ENCODE results near the gene KRTAP19-5. TPM values are rescaled to one million over a fixed set of nuclear protein-coding genes. Genes with fewer than 3 reads are reported as not detected.

The KRTAP19-5 gene
- total and polyA plus RNA-seq, 2 donors (not counting 3 experiments of a cell fraction or from before 2014, with no cell fraction given): not detected

DNA sequence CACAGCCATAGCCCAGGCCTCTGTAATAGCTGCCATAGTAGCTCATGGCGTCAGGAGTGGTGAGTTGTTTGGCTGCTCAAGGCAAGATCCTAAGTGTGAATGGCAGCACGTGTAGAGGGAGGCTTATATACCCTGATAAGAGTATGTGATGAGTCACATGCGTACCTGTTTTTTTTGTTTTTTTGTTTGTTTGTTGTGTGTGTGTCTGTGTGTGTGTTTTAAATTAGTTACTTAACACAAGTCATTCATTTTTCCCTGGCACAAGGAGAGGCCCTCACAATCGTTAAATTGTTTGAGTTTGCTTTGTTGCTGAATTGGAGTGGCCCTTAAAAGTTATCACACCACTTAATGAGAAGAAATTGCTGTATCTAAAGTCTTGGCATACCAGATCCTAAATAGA lies 4.9 kb downstream of the KRTAP19-5 start, which contains the start of gene KRTAP19-4:
TSS of gene KRTAP19-4 (minus strand) at position 101 of the 400 bp plus-strand sequence. CDS start at position 46, 55 bp downstream.
- dilution Hi-C loops (cut with MboI; ENCODE audit: extremely low pct_ligation_motif_present, low sequenced_read_pairs) (no loop called here), intact Hi-C loops (cut with micrococcal nuclease) (no loop called here)
- TF ChIP-seq FOS (IDR thresholded peaks at IDR 0.05; ENCODE audit: borderline replicate concordance, insufficient read depth, low read length): no peak
- TF ChIP-seq, protein P1, sequence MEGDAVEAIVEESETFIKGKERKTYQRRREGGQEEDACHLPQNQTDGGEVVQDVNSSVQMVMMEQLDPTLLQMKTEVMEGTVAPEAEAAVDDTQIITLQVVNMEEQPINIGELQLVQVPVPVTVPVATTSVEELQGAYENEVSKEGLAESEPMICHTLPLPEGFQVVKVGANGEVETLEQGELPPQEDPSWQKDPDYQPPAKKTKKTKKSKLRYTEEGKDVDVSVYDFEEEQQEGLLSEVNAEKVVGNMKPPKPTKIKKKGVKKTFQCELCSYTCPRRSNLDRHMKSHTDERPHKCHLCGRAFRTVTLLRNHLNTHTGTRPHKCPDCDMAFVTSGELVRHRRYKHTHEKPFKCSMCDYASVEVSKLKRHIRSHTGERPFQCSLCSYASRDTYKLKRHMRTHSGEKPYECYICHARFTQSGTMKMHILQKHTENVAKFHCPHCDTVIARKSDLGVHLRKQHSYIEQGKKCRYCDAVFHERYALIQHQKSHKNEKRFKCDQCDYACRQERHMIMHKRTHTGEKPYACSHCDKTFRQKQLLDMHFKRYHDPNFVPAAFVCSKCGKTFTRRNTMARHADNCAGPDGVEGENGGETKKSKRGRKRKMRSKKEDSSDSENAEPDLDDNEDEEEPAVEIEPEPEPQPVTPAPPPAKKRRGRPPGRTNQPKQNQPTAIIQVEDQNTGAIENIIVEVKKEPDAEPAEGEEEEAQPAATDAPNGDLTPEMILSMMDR (IDR thresholded peaks at IDR 0.05; ENCODE audit: extremely low read depth in 1 of 2, insufficient read depth in 1 of 2, low read depth in 1 of 2, low read length in 2 of 2): no peak
- TF ChIP-seq, protein P2, sequence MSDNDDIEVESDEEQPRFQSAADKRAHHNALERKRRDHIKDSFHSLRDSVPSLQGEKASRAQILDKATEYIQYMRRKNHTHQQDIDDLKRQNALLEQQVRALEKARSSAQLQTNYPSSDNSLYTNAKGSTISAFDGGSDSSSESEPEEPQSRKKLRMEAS (IDR thresholded peaks at IDR 0.05; ENCODE audit: insufficient read depth, insufficient read length): no peak
- no peak for TF ChIP-seq POLR2A (IDR thresholded peaks at IDR 0.05; ENCODE audit: low read depth, low read length)
- TF ChIP-seq EZH2 (IDR thresholded peaks at IDR 0.05; ENCODE audit: borderline replicate concordance, low read depth, low read length, severe bottlenecking): no peak
- TF ChIP-seq POLR2AphosphoS5 (IDR thresholded peaks at IDR 0.05; ENCODE audit: insufficient read depth, low read depth, low read length): no peak
- TF ChIP-seq JUN (IDR thresholded peaks at IDR 0.05; ENCODE audit: borderline replicate concordance, insufficient read depth, insufficient read length, low read depth): no peak
- no peaks in the 10 kb centered on the region for H4K20me1 ChIP-seq (replicated peaks; ENCODE audit: control insufficient read depth, extremely low read depth, insufficient read depth, low read length)
- H3K4me3 ChIP-seq (replicated peaks in 1 of 3; ENCODE audit: insufficient read depth in 1 of 3, low read depth in 1 of 3, low read length in 3 of 3): no peak within 1 kb of the TSS
- ChIA-PET POLR2A (no interaction called here), CTCF (no interaction called here)
- no peak for FAIRE-seq
- no peaks in the 10 kb centered on the region for H3K9me1 ChIP-seq (replicated peaks; ENCODE audit: control insufficient read depth, extremely low read depth, insufficient read depth, low read length)
- H3K79me2 ChIP-seq (ENCODE audit: control insufficient read depth, insufficient read depth, low read length): no peaks in the 10 kb centered on the region
- no peaks in the 10 kb centered on the region for H3K4me1 ChIP-seq (ENCODE audit: control insufficient read depth, extremely low read depth, insufficient read depth, low read length)
- peaks cover 4% of the 10 kb centered on the region for H3K9me3 ChIP-seq (replicated peaks; ENCODE audit: control insufficient read depth, insufficient read depth, low read length)
- H3K4me2 ChIP-seq (ENCODE audit: insufficient read depth, low read length): no peak within 1 kb of the TSS
- no peak within 1 kb of the TSS for H3K9ac ChIP-seq (replicated peaks; ENCODE audit: extremely low read depth, insufficient read depth, low read length)
- BruUV-seq (replicated peaks): no TSS peak
- no peak within 1 kb of the TSS for H2AFZ ChIP-seq (ENCODE audit: low read depth, low read length)
- no peaks in the 10 kb centered on the region for H3K27me3 ChIP-seq (ENCODE audit: control insufficient read depth in 2 of 2, insufficient read depth in 2 of 2, low read length in 2 of 2)
- H3K36me3 ChIP-seq (ENCODE audit: control insufficient read depth in 2 of 2, extremely low read depth in 1 of 2, insufficient read depth in 2 of 2, low read length in 2 of 2): no peaks in the 10 kb centered on the region
- H3K27ac ChIP-seq (ENCODE audit: insufficient read depth, low read depth, low read length): no peak within 1 kb of the TSS
- DNase-seq (ENCODE audit: low read depth, low spot score): no peak

Measured in endothelial cell of umbilical vein (primary cell).